GM10266 (cell line): ENCODE measurements around the gene TASP1.
A peak's percentile ranks its signal among the peaks of the same experiment; 100 is the strongest.
"Not testable (repeated sequence)": the region's sequence is repeated elsewhere in the genome, so short reads cannot be mapped to it uniquely, and the experiment has no call there.

Experiments used
- DNase-seq: peaks from one replicate; pipeline ENCODE4 v3.0.0; 2012; ENCODE audit errors: extremely low spot score
- TF ChIP-seq, protein P1 (sequence below): IDR thresholded peaks from 2 replicates; pipeline ENCODE4 v1.5.1; 2012; ENCODE audit warnings: mild to moderate bottlenecking, low read depth; ENCODE audit not compliant: control insufficient read depth, insufficient read depth; ENCODE audit errors: missing control alignments

The TASP1 gene

GRCh38 chr20:13392391-13392790 is 246.3 kb downstream of the TASP1 start:
- no peak for DNase-seq
- TF ChIP-seq, protein P1, sequence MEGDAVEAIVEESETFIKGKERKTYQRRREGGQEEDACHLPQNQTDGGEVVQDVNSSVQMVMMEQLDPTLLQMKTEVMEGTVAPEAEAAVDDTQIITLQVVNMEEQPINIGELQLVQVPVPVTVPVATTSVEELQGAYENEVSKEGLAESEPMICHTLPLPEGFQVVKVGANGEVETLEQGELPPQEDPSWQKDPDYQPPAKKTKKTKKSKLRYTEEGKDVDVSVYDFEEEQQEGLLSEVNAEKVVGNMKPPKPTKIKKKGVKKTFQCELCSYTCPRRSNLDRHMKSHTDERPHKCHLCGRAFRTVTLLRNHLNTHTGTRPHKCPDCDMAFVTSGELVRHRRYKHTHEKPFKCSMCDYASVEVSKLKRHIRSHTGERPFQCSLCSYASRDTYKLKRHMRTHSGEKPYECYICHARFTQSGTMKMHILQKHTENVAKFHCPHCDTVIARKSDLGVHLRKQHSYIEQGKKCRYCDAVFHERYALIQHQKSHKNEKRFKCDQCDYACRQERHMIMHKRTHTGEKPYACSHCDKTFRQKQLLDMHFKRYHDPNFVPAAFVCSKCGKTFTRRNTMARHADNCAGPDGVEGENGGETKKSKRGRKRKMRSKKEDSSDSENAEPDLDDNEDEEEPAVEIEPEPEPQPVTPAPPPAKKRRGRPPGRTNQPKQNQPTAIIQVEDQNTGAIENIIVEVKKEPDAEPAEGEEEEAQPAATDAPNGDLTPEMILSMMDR, result no peak

DNA sequence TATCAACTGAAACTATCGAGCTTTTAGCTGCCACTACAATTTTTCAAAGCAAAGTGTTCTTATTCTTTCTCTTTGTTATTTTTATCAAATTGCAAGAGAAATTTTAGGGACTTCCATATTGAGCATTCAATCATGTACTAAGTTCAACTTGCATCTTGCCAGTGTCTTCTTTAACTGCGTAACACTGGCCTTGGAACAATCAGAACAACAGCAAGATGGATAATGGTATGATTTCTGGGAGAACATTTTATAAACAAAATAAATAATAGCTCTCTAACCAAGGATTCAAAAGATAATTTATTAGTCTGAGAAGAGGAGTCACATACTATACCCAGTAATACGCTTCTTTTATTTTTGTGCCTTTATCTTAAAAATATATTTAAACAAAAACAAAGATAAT is 249.6 kb downstream of the TASP1 start:
- TF ChIP-seq, protein P1, result no peak
- no peak for DNase-seq

- TF ChIP-seq, protein P1, result no peak
- peak; percentile 35 for DNase-seq
Observed at GRCh38 chr20:13384132-13384531, 254.6 kb downstream of the TASP1 start.

DNA sequence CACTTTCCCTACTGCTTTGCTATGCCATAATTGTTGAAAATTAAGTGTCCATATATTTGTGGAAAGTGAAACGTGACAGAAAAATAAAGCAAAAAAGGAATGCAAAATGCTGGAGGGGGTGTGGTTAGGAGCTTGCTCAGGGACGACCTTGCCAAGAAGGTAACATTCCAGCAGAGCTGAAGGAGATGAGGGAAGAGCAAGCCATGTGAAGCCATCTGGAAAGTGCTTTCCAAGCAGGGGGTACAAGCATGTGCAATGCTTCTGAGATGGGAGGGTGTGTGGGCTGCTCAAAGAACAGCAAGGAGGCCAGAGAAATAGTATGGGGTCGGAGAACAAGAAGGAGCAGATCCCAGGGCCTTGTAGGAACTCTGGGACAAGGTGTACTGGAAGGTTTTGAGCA is 255.9 kb downstream of the TASP1 start:
- DNase-seq, result no peak
- TF ChIP-seq, protein P1, result no peak

- not testable (repeated sequence) for DNase-seq
Observed at GRCh38 chr20:13380497-13381229, 258.1 kb downstream of the TASP1 start.

GRCh38 chr20:13373400-13373799 is 265.3 kb downstream of the TASP1 start:
- no peak for DNase-seq
- TF ChIP-seq, protein P1, result no peak

DNA sequence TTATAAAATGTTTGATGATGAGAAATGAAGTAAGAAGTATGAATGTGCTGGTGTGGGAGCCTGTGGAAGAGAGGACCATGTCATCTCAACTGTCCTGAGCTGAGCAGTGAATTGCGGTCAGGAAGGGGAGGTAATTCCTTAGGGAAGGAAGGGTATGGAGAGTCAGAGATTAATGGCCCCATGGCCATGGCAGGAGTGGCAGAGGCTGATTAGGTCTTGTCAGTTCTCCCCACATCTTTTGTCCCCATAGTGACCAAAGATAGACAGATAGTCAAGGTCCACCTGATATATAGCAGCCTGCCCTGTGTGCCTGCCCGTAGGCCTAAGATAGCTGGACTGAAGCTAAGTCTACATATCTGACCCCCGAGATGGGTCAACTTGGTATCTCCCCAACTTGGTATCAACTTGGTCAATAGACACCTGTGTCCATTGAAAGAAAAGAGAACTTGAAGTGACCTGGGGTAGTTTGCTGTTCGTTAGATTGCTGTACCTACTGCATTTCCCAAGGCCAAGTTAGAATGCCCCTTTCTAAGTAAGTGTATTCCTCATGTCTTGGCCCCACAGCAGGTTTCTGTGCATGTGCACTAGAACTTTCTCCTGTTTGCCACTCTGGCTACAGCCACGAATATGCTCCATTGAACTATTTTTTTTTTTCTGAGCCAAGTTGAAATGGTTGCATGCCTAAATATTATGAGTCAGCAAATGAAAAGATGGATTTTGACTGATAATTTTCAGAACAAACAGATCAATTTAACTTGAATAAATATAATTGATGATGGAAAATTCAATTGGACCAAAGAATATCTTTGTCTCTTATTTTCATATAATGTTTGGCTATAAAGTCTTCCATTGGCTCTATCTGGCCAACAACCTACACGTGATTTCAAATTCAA is 274.2 kb downstream of the TASP1 start:
- TF ChIP-seq, protein P1, result no peak
- DNase-seq, result no peak

DNA sequence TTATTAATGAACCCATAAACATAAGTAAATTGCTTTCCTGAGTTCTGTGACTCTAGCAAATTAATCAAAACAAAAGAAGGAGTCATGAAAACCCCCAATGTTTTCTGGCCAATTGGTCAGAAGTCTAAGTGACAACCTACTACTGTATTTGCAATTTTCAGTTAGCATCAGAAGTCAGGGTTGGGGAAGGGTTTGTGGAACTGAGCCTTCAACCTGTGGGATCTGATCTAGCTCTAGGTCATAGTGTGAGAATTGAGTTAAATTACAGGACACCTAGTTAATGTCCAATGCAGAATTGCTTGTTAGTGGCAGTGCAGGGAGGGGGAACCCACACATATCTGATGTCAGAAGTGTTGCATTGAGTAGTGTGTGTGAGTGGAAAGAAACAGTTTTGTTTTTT is 275.3 kb downstream of the TASP1 start:
- DNase-seq, result no peak
- TF ChIP-seq, protein P1, result no peak

DNA sequence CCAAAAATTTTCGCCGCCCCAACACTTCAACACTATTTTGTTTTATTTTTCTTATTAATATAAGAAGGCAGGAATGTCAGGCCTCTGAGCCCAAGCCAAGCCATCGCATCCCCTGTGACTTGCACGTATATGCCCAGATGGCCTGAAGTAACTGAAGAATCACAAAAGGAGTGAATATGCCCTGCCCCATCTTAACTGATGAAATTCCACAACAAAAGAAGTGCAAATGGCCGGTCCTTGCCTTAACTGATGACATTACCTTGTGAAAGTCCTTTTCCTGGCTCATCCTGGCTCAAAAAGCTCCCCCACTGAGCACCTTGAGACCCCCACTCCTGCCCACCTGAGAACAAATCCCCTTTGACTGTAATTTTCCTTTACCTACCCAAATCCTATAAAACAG is 276.6 kb downstream of the TASP1 start:
- DNase-seq, result not testable (repeated sequence)

- not testable (repeated sequence) for DNase-seq
Observed at GRCh38 chr20:13358936-13359335, 279.8 kb downstream of the TASP1 start.

- not testable (repeated sequence) for DNase-seq
Observed at GRCh38 chr20:13357782-13358181, 280.9 kb downstream of the TASP1 start.
